ENCODE results near the gene DNMBP.

DNMBP gene

GRCh38 chr10:100009793-100010676, at the start of gene DNMBP:
DNMBP (minus strand) TSS chr10:100009947; CDS start chr10:99972124, 37,823 bp downstream.
- peak; percentile 89 for DNase-seq

GRCh38 chr10:100057948-100058347, 48.2 kb upstream of the DNMBP start:
- no peak for DNase-seq
- in situ Hi-C loops (cut with HindIII; ENCODE audit: low pct_ligation_motif_present, low pct_unique_long_range_greater_than_20kb, low sequenced_read_pairs) = no loop called here

More at GRCh38 chr10:100009793-100010676, at the start of gene DNMBP:
- in situ Hi-C loops (cut with HindIII; ENCODE audit: low pct_ligation_motif_present, low pct_unique_long_range_greater_than_20kb, low sequenced_read_pairs) = no loop called here

- DNase-seq = no peak
- in situ Hi-C loops (cut with HindIII; ENCODE audit: low pct_ligation_motif_present, low pct_unique_long_range_greater_than_20kb, low sequenced_read_pairs) = no loop called here
Observed at GRCh38 chr10:100053686-100054460, 44.1 kb upstream of the DNMBP start.

GRCh38 chr10:100046021-100046486, 36.3 kb upstream of the DNMBP start:
- peak; percentile 78 for DNase-seq
- in situ Hi-C loops (cut with HindIII; ENCODE audit: low pct_ligation_motif_present, low pct_unique_long_range_greater_than_20kb, low sequenced_read_pairs) = no loop called here

- no peak for DNase-seq
Observed at GRCh38 chr10:100045592-100045991, 35.8 kb upstream of the DNMBP start.

GRCh38 chr10:100043796-100044195, 34.0 kb upstream of the DNMBP start:
- no peak for DNase-seq

More at GRCh38 chr10:100045592-100045991, 35.8 kb upstream of the DNMBP start:
- in situ Hi-C loops (cut with HindIII; ENCODE audit: low pct_ligation_motif_present, low pct_unique_long_range_greater_than_20kb, low sequenced_read_pairs) = no loop called here

GRCh38 chr10:100043344-100043743, 33.6 kb upstream of the DNMBP start:
- in situ Hi-C loops (cut with HindIII; ENCODE audit: low pct_ligation_motif_present, low pct_unique_long_range_greater_than_20kb, low sequenced_read_pairs) = no loop called here
- DNase-seq = peak; percentile 19

More at GRCh38 chr10:100043796-100044195, 34.0 kb upstream of the DNMBP start:
- in situ Hi-C loops (cut with HindIII; ENCODE audit: low pct_ligation_motif_present, low pct_unique_long_range_greater_than_20kb, low sequenced_read_pairs) = no loop called here

GRCh38 chr10:100041306-100042002, 31.7 kb upstream of the DNMBP start:
- no peak for DNase-seq
- in situ Hi-C loops (cut with HindIII; ENCODE audit: low pct_ligation_motif_present, low pct_unique_long_range_greater_than_20kb, low sequenced_read_pairs) = no loop called here

GRCh38 chr10:100038561-100039071, 28.9 kb upstream of the DNMBP start:
- in situ Hi-C loops (cut with HindIII; ENCODE audit: low pct_ligation_motif_present, low pct_unique_long_range_greater_than_20kb, low sequenced_read_pairs) = no loop called here
- no peak for DNase-seq

- in situ Hi-C loops (cut with HindIII; ENCODE audit: low pct_ligation_motif_present, low pct_unique_long_range_greater_than_20kb, low sequenced_read_pairs) = no loop called here
- DNase-seq = no peak
Observed at GRCh38 chr10:100037758-100038315, 28.1 kb upstream of the DNMBP start.

- in situ Hi-C loops (cut with HindIII; ENCODE audit: low pct_ligation_motif_present, low pct_unique_long_range_greater_than_20kb, low sequenced_read_pairs) = no loop called here
- no peak for DNase-seq
Observed at GRCh38 chr10:100036850-100037249, 27.1 kb upstream of the DNMBP start.

- in situ Hi-C loops (cut with HindIII; ENCODE audit: low pct_ligation_motif_present, low pct_unique_long_range_greater_than_20kb, low sequenced_read_pairs) = no loop called here
- no peak for DNase-seq
Observed at GRCh38 chr10:100033766-100034418, 24.1 kb upstream of the DNMBP start.

GRCh38 chr10:100027416-100027815, 17.7 kb upstream of the DNMBP start:
- no peak for DNase-seq
- in situ Hi-C loops (cut with HindIII; ENCODE audit: low pct_ligation_motif_present, low pct_unique_long_range_greater_than_20kb, low sequenced_read_pairs) = no loop called here

- no peak for DNase-seq
- in situ Hi-C loops (cut with HindIII; ENCODE audit: low pct_ligation_motif_present, low pct_unique_long_range_greater_than_20kb, low sequenced_read_pairs) = no loop called here
Observed at GRCh38 chr10:100025576-100025975, 15.8 kb upstream of the DNMBP start.

- in situ Hi-C loops (cut with HindIII; ENCODE audit: low pct_ligation_motif_present, low pct_unique_long_range_greater_than_20kb, low sequenced_read_pairs) = no loop called here
- DNase-seq = no peak
Observed at GRCh38 chr10:100024748-100025147, 15.0 kb upstream of the DNMBP start.

GRCh38 chr10:100022403-100022802, 12.7 kb upstream of the DNMBP start:
- DNase-seq = no peak
- in situ Hi-C loops (cut with HindIII; ENCODE audit: low pct_ligation_motif_present, low pct_unique_long_range_greater_than_20kb, low sequenced_read_pairs) = no loop called here

- no peak for DNase-seq
- in situ Hi-C loops (cut with HindIII; ENCODE audit: low pct_ligation_motif_present, low pct_unique_long_range_greater_than_20kb, low sequenced_read_pairs) = no loop called here
Observed at GRCh38 chr10:100021322-100021721, 11.6 kb upstream of the DNMBP start.

- in situ Hi-C loops (cut with HindIII; ENCODE audit: low pct_ligation_motif_present, low pct_unique_long_range_greater_than_20kb, low sequenced_read_pairs) = no loop called here
- DNase-seq = no peak
Observed at GRCh38 chr10:100020886-100021253, 11.1 kb upstream of the DNMBP start.

Measured in ACHN (cell line).